HG02610 (cell line): ENCODE data around the gene RANBP3.

ENCODE experiments used
- ATAC-seq: cut with Tn5 transposase; IDR thresholded peaks from one replicate; pipeline ENCODE4 v1.9.1; 2021; ENCODE audit warnings: mild to moderate bottlenecking, moderate library complexity; ENCODE audit not compliant: unreplicated experiment

RANBP3 gene

GRCh38 chr19:5953030-5953589 lies 24.8 kb downstream of the RANBP3 start:
- ATAC-seq: no peak

- no peak for ATAC-seq
These were observed 25.5 kb downstream of the RANBP3 start for GRCh38 chr19:5952193-5953029.

GRCh38 chr19:5951338-5951861 lies 26.5 kb downstream of the RANBP3 start:
- ATAC-seq: no peak

- no peak for ATAC-seq
These were observed 27.2 kb downstream of the RANBP3 start for GRCh38 chr19:5950741-5951140.

GRCh38 chr19:5949792-5950305 lies 28.1 kb downstream of the RANBP3 start:
- no peak for ATAC-seq

GRCh38 chr19:5948752-5949564 lies 29.0 kb downstream of the RANBP3 start:
- ATAC-seq: no peak

- ATAC-seq: no peak
These were observed 30.5 kb downstream of the RANBP3 start for GRCh38 chr19:5947435-5947834.

- ATAC-seq: no peak
These were observed 34.3 kb downstream of the RANBP3 start for GRCh38 chr19:5943623-5944022.

- ATAC-seq: no peak
These were observed 34.9 kb downstream of the RANBP3 start for GRCh38 chr19:5943045-5943444.

GRCh38 chr19:5941673-5942072 lies 36.3 kb downstream of the RANBP3 start:
- no peak for ATAC-seq

GRCh38 chr19:5940260-5941208 lies 37.4 kb downstream of the RANBP3 start:
- no peak for ATAC-seq

- ATAC-seq: no peak
These were observed 40.4 kb downstream of the RANBP3 start for GRCh38 chr19:5937550-5937949.

- ATAC-seq: no peak
These were observed 41.7 kb downstream of the RANBP3 start for GRCh38 chr19:5936292-5936592.

- ATAC-seq: no peak
These were observed 42.3 kb downstream of the RANBP3 start for GRCh38 chr19:5935473-5936291.

GRCh38 chr19:5934774-5935472 lies 43.0 kb downstream of the RANBP3 start:
- no peak for ATAC-seq

- ATAC-seq: no peak
These were observed 43.9 kb downstream of the RANBP3 start for GRCh38 chr19:5934069-5934401.

GRCh38 chr19:5933391-5934068 lies 44.4 kb downstream of the RANBP3 start:
- ATAC-seq: no peak

- no peak for ATAC-seq
These were observed 45.2 kb downstream of the RANBP3 start for GRCh38 chr19:5932609-5933262.
